ENCODE results near the gene CUX1. TPM values are rescaled to one million over a fixed set of nuclear protein-coding genes. Genes with fewer than 3 reads are reported as not detected.

The CUX1 gene
- polyA plus RNA-seq, 4 donors = 29.2 to 77.5 (median 32.3) TPM

- DNase-seq (peak; percentile 27 to 74), FAIRE-seq (no peak)
- Histone ChIP-seq H3K27me3 (ENCODE audit: control insufficient read depth in 3 of 3, insufficient read depth in 3 of 3, low read length in 3 of 3) (peaks cover 0 to 10% (median 0%) of the 10 kb centered on the region in 3 donors), H3K4me3 (ENCODE audit: low read depth in 1 of 3, low read length in 3 of 3) (peak overlapping the region; percentile 59 to 85 (median 66)), H3K27ac (ENCODE audit: low read depth in 1 of 3, low read length in 2 of 3) (peak overlapping the region in 1 of 3 donors; percentile 28), H3K9me3 (ENCODE audit: control insufficient read depth in 2 of 2, insufficient read depth in 1 of 2, low read depth in 1 of 2, low read length in 1 of 2) (no peaks in the 10 kb centered on the region), H3K4me1 (ENCODE audit: control insufficient read depth in 3 of 3, insufficient read depth in 2 of 3, low read depth in 1 of 3, low read length in 2 of 3) (peaks cover 0 to 14% (median 0%) of the 10 kb centered on the region in 3 donors), H3K36me3 (ENCODE audit: control insufficient read depth in 3 of 3, insufficient read depth in 2 of 3, low read depth in 1 of 3, low read length in 3 of 3) (peaks cover 0 to 8% (median 0%) of the 10 kb centered on the region in 3 donors)
- WGBS, 3 donors = 0% methylated on average over 31 to 69 of the region's 69 CpGs
These were observed 469.9 kb downstream of the CUX1 start for GRCh38 chr7:102287111-102287980.

- H3K9me3 ChIP-seq (ENCODE audit: control insufficient read depth in 2 of 2, insufficient read depth in 1 of 2, low read depth in 1 of 2, low read length in 1 of 2) = no peaks in the 10 kb centered on the region
- H3K36me3 ChIP-seq (ENCODE audit: control insufficient read depth in 3 of 3, insufficient read depth in 2 of 3, low read depth in 1 of 3, low read length in 3 of 3) = peaks cover 0 to 5% (median 0%) of the 10 kb centered on the region in 3 donors
- H3K4me1 ChIP-seq (ENCODE audit: control insufficient read depth in 3 of 3, insufficient read depth in 2 of 3, low read depth in 1 of 3, low read length in 2 of 3) = peaks cover 0 to 14% (median 0%) of the 10 kb centered on the region in 3 donors
- H3K27me3 ChIP-seq (ENCODE audit: control insufficient read depth in 3 of 3, insufficient read depth in 3 of 3, low read length in 3 of 3) = peaks cover 0 to 15% (median 0%) of the 10 kb centered on the region in 3 donors
- FAIRE-seq (no peak), DNase-seq (no peak)
- no peak overlapping the region for H3K27ac ChIP-seq (ENCODE audit: low read depth in 1 of 3, low read length in 2 of 3)
- WGBS, 3 donors = 13 to 18% (median 15%) methylated on average over 5 of the region's 5 CpGs
- peak overlapping the region; percentile 59 to 85 (median 66) for H3K4me3 ChIP-seq (ENCODE audit: low read depth in 1 of 3, low read length in 3 of 3)
These were observed 470.5 kb downstream of the CUX1 start for GRCh38 chr7:102287981-102288278.

GRCh38 chr7:102288285-102288930 lies 471.0 kb downstream of the CUX1 start:
- H3K36me3 ChIP-seq (ENCODE audit: control insufficient read depth in 3 of 3, insufficient read depth in 2 of 3, low read depth in 1 of 3, low read length in 3 of 3) = no peaks in the 10 kb centered on the region
- FAIRE-seq (no peak), DNase-seq (no peak)
- peaks cover 0 to 14% (median 0%) of the 10 kb centered on the region in 3 donors for H3K4me1 ChIP-seq (ENCODE audit: control insufficient read depth in 3 of 3, insufficient read depth in 2 of 3, low read depth in 1 of 3, low read length in 2 of 3)
- no peak overlapping the region for H3K27ac ChIP-seq (ENCODE audit: low read depth in 1 of 3, low read length in 2 of 3)
- H3K9me3 ChIP-seq (ENCODE audit: control insufficient read depth in 2 of 2, insufficient read depth in 1 of 2, low read depth in 1 of 2, low read length in 1 of 2) = no peaks in the 10 kb centered on the region
- H3K4me3 ChIP-seq (ENCODE audit: low read depth in 1 of 3, low read length in 3 of 3) = peak overlapping the region in 2 of 3 donors; percentile 66 to 85
- WGBS, 3 donors = 25 to 33% (median 32%) methylated on average over 10 of the region's 10 CpGs
- H3K27me3 ChIP-seq (ENCODE audit: control insufficient read depth in 3 of 3, insufficient read depth in 3 of 3, low read length in 3 of 3) = peaks cover 0 to 17% (median 0%) of the 10 kb centered on the region in 3 donors

- H3K9me3 ChIP-seq (ENCODE audit: control insufficient read depth in 2 of 2, insufficient read depth in 1 of 2, low read depth in 1 of 2, low read length in 1 of 2) = no peaks in the 10 kb centered on the region
- H3K27ac ChIP-seq (ENCODE audit: low read depth in 1 of 3, low read length in 2 of 3) = peak overlapping the region in 1 of 3 donors; percentile 17
- WGBS, 3 donors = 79 to 86% (median 81%) methylated on average over 9 of the region's 9 CpGs
- no peak for FAIRE-seq
- H3K27me3 ChIP-seq (ENCODE audit: control insufficient read depth in 3 of 3, insufficient read depth in 3 of 3, low read length in 3 of 3) = peaks cover 0 to 21% (median 0%) of the 10 kb centered on the region in 3 donors
- DNase-seq = no peak
- no peak overlapping the region for H3K4me3 ChIP-seq (ENCODE audit: low read depth in 1 of 3, low read length in 3 of 3)
- no peaks in the 10 kb centered on the region for H3K36me3 ChIP-seq (ENCODE audit: control insufficient read depth in 3 of 3, insufficient read depth in 2 of 3, low read depth in 1 of 3, low read length in 3 of 3)
- peaks cover 0 to 14% (median 0%) of the 10 kb centered on the region in 3 donors for H3K4me1 ChIP-seq (ENCODE audit: control insufficient read depth in 3 of 3, insufficient read depth in 2 of 3, low read depth in 1 of 3, low read length in 2 of 3)
These were observed 471.6 kb downstream of the CUX1 start for GRCh38 chr7:102289057-102289456.

GRCh38 chr7:102291056-102291915 lies 473.9 kb downstream of the CUX1 start:
- 67 to 75% (median 70%) methylated on average over 18 of the region's 18 CpGs for WGBS, 3 donors
- peaks cover 0 to 9% (median 0%) of the 10 kb centered on the region in 3 donors for H3K4me1 ChIP-seq (ENCODE audit: control insufficient read depth in 3 of 3, insufficient read depth in 2 of 3, low read depth in 1 of 3, low read length in 2 of 3)
- H3K4me3 ChIP-seq (ENCODE audit: low read depth in 1 of 3, low read length in 3 of 3) = no peak overlapping the region
- FAIRE-seq (no peak), DNase-seq (no peak)
- H3K36me3 ChIP-seq (ENCODE audit: control insufficient read depth in 3 of 3, insufficient read depth in 2 of 3, low read depth in 1 of 3, low read length in 3 of 3) = no peaks in the 10 kb centered on the region
- H3K9me3 ChIP-seq (ENCODE audit: control insufficient read depth in 2 of 2, insufficient read depth in 1 of 2, low read depth in 1 of 2, low read length in 1 of 2) = no peaks in the 10 kb centered on the region
- no peak overlapping the region for H3K27ac ChIP-seq (ENCODE audit: low read depth in 1 of 3, low read length in 2 of 3)
- peaks cover 0 to 18% (median 0%) of the 10 kb centered on the region in 3 donors for H3K27me3 ChIP-seq (ENCODE audit: control insufficient read depth in 3 of 3, insufficient read depth in 3 of 3, low read length in 3 of 3)

- Histone ChIP-seq H3K9me3 (ENCODE audit: control insufficient read depth in 2 of 2, insufficient read depth in 1 of 2, low read depth in 1 of 2, low read length in 1 of 2) (no peaks in the 10 kb centered on the region), H3K36me3 (ENCODE audit: control insufficient read depth in 3 of 3, insufficient read depth in 2 of 3, low read depth in 1 of 3, low read length in 3 of 3) (no peaks in the 10 kb centered on the region), H3K4me1 (ENCODE audit: control insufficient read depth in 3 of 3, insufficient read depth in 2 of 3, low read depth in 1 of 3, low read length in 2 of 3) (peaks cover 0 to 9% (median 0%) of the 10 kb centered on the region in 3 donors), H3K4me3 (ENCODE audit: low read depth in 1 of 3, low read length in 3 of 3) (no peak overlapping the region), H3K27ac (ENCODE audit: low read depth in 1 of 3, low read length in 2 of 3) (no peak overlapping the region), H3K27me3 (ENCODE audit: control insufficient read depth in 3 of 3, insufficient read depth in 3 of 3, low read length in 3 of 3) (peaks cover 0 to 18% (median 0%) of the 10 kb centered on the region in 3 donors)
- 61 to 76% (median 76%) methylated on average over 2 of the region's 2 CpGs for WGBS, 3 donors
- no peak for DNase-seq
- no peak for FAIRE-seq
These were observed 474.5 kb downstream of the CUX1 start for GRCh38 chr7:102291916-102292267.

- Histone ChIP-seq H3K27me3 (ENCODE audit: control insufficient read depth in 3 of 3, insufficient read depth in 3 of 3, low read length in 3 of 3) (peaks cover 0 to 17% (median 0%) of the 10 kb centered on the region in 3 donors), H3K9me3 (ENCODE audit: control insufficient read depth in 2 of 2, insufficient read depth in 1 of 2, low read depth in 1 of 2, low read length in 1 of 2) (no peaks in the 10 kb centered on the region), H3K36me3 (ENCODE audit: control insufficient read depth in 3 of 3, insufficient read depth in 2 of 3, low read depth in 1 of 3, low read length in 3 of 3) (no peaks in the 10 kb centered on the region), H3K4me3 (ENCODE audit: low read depth in 1 of 3, low read length in 3 of 3) (no peak overlapping the region), H3K27ac (ENCODE audit: low read depth in 1 of 3, low read length in 2 of 3) (no peak overlapping the region), H3K4me1 (ENCODE audit: control insufficient read depth in 3 of 3, insufficient read depth in 2 of 3, low read depth in 1 of 3, low read length in 2 of 3) (peaks cover 0 to 4% (median 0%) of the 10 kb centered on the region in 3 donors)
- DNase-seq (no peak), FAIRE-seq (no peak)
- 29 to 47% (median 32%) methylated on average over 29 to 36 of the region's 36 CpGs for WGBS, 3 donors
These were observed 475.7 kb downstream of the CUX1 start for GRCh38 chr7:102292813-102293798.

All from small intestine (tissue), 7 donors.